WTC11 (cell line): ENCODE measurements around the gene UMODL1. TPM values are rescaled to one million over a fixed set of nuclear protein-coding genes. Genes with fewer than 3 reads are reported as not detected.

Experiments
- ATAC-seq: fragments of 200-7000 bp; cut with Tn5 transposase; 2 replicates; pipeline ENCODE4 v1.10.0; 2021; ENCODE audit warnings: mild to moderate bottlenecking, moderate library complexity
- CTCF ChIA-PET: fragments of 300-600 bp; sonication (Branson Sonifier 250); formaldehyde crosslinking; loops from one replicate; lab custom pipeline; 2021; ENCODE audit warnings: antibody characterized with exemption; lab: Charles Lee
- POLR2A ChIA-PET: fragments of 350-600 bp; sonication (Branson Sonifier 250); formaldehyde crosslinking; loops from one replicate; lab custom pipeline; 2021; ENCODE audit warnings: antibody characterized with exemption; lab: Charles Lee
- DNase-seq: peaks from one replicate; pipeline ENCODE4 v3.0.0; 2021; ENCODE audit warnings: low spot score
- H3K27ac Mint-ChIP-seq: 2 replicates; pipeline ENCODE4 v1.8.0; 2021; ENCODE audit warnings: mixed read lengths
- H3K27me3 Mint-ChIP-seq: 2 replicates; pipeline ENCODE4 v1.8.0; 2021; ENCODE audit warnings: low read depth, mild to moderate bottlenecking, moderate library complexity, mixed read lengths
- H3K36me3 Mint-ChIP-seq: 2 replicates; pipeline ENCODE4 v1.8.0; 2021; ENCODE audit warnings: mixed read lengths
- H3K4me1 Mint-ChIP-seq: 2 replicates; pipeline ENCODE4 v1.8.0; 2022; ENCODE audit warnings: mixed read lengths
- H3K4me3 Mint-ChIP-seq: 2 replicates; pipeline ENCODE4 v1.8.0; 2021; ENCODE audit warnings: mild to moderate bottlenecking, moderate library complexity, mixed read lengths
- H3K9me3 Mint-ChIP-seq: 2 replicates; pipeline ENCODE4 v1.8.0; 2021; ENCODE audit warnings: mixed read lengths
- CBFB ChIP-seq: sonication (generic); formaldehyde crosslinking; IDR thresholded peaks from 2 replicates; pipeline ENCODE4 v1.8.1; 2022; ENCODE audit warnings: mild to moderate bottlenecking, low read depth, missing genetic modification reagents
- ESRRA ChIP-seq: sonication (generic); formaldehyde crosslinking; IDR thresholded peaks from 2 replicates; pipeline ENCODE4 v1.8.1; 2022; ENCODE audit warnings: mild to moderate bottlenecking, missing genetic modification reagents, borderline replicate concordance
- FOXK1 ChIP-seq: sonication (generic); formaldehyde crosslinking; IDR thresholded peaks from 2 replicates; pipeline ENCODE4 v1.8.0; 2022; ENCODE audit warnings: mild to moderate bottlenecking, moderate library complexity, missing genetic modification reagents
- GABPB1 ChIP-seq: sonication (generic); formaldehyde crosslinking; IDR thresholded peaks from 2 replicates; pipeline ENCODE4 v1.8.1; 2023; ENCODE audit warnings: mild to moderate bottlenecking, missing genetic modification reagents
- NFATC4 ChIP-seq: fragments of 250-450 bp; sonication (Bioruptor Pico); IDR thresholded peaks from 2 replicates; pipeline ENCODE4 v1.9.0; 2021; ENCODE audit warnings: mild to moderate bottlenecking
- NR1H2 ChIP-seq: sonication (generic); formaldehyde crosslinking; IDR thresholded peaks from 2 replicates; pipeline ENCODE4 v1.9.0; 2021; ENCODE audit warnings: mild to moderate bottlenecking, moderate library complexity, missing genetic modification reagents
- NR3C1 ChIP-seq: sonication (generic); formaldehyde crosslinking; conservative IDR thresholded peaks from 2 replicates; pipeline ENCODE4 v1.8.1; 2023; ENCODE audit warnings: low read depth, mild to moderate bottlenecking, missing genetic modification reagents
- RORB ChIP-seq: fragments of 250-450 bp; sonication (Bioruptor Pico); IDR thresholded peaks from 2 replicates; pipeline ENCODE4 v1.9.0; 2021; ENCODE audit warnings: mild to moderate bottlenecking
- SMAD3 ChIP-seq: sonication (generic); formaldehyde crosslinking; IDR thresholded peaks from 2 replicates; pipeline ENCODE4 v1.8.0; 2022; ENCODE audit warnings: missing genetic modification reagents, mild to moderate bottlenecking, borderline replicate concordance
- TP53 ChIP-seq: sonication (generic); formaldehyde crosslinking; IDR thresholded peaks from 2 replicates; pipeline ENCODE4 v1.8.1; 2023; ENCODE audit warnings: mild to moderate bottlenecking, missing genetic modification reagents
- ZNF121 ChIP-seq: sonication (generic); formaldehyde crosslinking; IDR thresholded peaks from 2 replicates; pipeline ENCODE4 v1.8.0; 2023; ENCODE audit warnings: missing genetic modification reagents
- ZNF263 ChIP-seq: sonication (generic); formaldehyde crosslinking; IDR thresholded peaks from 2 replicates; pipeline ENCODE4 v1.8.1; 2022; ENCODE audit warnings: low read depth, mild to moderate bottlenecking, moderate library complexity, missing genetic modification reagents
- ZNF423 ChIP-seq: fragments of 250-450 bp; sonication (Bioruptor Pico); IDR thresholded peaks from 2 replicates; pipeline ENCODE4 v2.1.2; 2022; ENCODE audit warnings: mild to moderate bottlenecking, moderate library complexity
- total RNA-seq: library from RNA; stranded (reverse); gene quantifications from 3 replicates; pipeline ENCODE4 v1.2.3, GENCODE V29; 2021
- TF ChIP-seq, protein P1 (sequence below): sonication (generic); formaldehyde crosslinking; IDR thresholded peaks from 2 replicates; pipeline ENCODE4 v1.8.1; 2023; ENCODE audit warnings: mild to moderate bottlenecking, moderate library complexity, missing genetic modification reagents
- TF ChIP-seq, protein P2 (sequence below): sonication (generic); formaldehyde crosslinking; IDR thresholded peaks from 2 replicates; pipeline ENCODE4 v1.8.0; 2022; ENCODE audit warnings: missing genetic modification reagents
- TF ChIP-seq, protein P3 (sequence below): fragments of 250-450 bp; sonication (Bioruptor Pico); IDR thresholded peaks from 2 replicates; pipeline ENCODE4 v1.9.0; 2021; ENCODE audit warnings: mild to moderate bottlenecking
- TF ChIP-seq, protein P4 (sequence below): sonication (generic); formaldehyde crosslinking; IDR thresholded peaks from 2 replicates; pipeline ENCODE4 v1.8.0; 2023; ENCODE audit warnings: missing genetic modification reagents
- TF ChIP-seq, protein P5 (sequence below): sonication (generic); formaldehyde crosslinking; conservative IDR thresholded peaks from 2 replicates; pipeline ENCODE4 v1.8.1; 2022; ENCODE audit warnings: mild to moderate bottlenecking, missing genetic modification reagents
- TF ChIP-seq, protein P6 (sequence below): sonication (generic); formaldehyde crosslinking; IDR thresholded peaks from 2 replicates; pipeline ENCODE4 v1.8.0; 2022; ENCODE audit warnings: mild to moderate bottlenecking, missing genetic modification reagents
- TF ChIP-seq, protein P7 (sequence below): sonication (generic); formaldehyde crosslinking; IDR thresholded peaks from 2 replicates; pipeline ENCODE4 v1.8.1; 2023; ENCODE audit warnings: mild to moderate bottlenecking, missing genetic modification reagents, moderate library complexity
- TF ChIP-seq, protein P8 (sequence below): sonication (generic); formaldehyde crosslinking; IDR thresholded peaks from 2 replicates; pipeline ENCODE4 v1.8.0; 2022; ENCODE audit warnings: mild to moderate bottlenecking, missing genetic modification reagents

The UMODL1 gene
- total RNA-seq, 1 experiment from 2014 or later, result not detected

DNA sequence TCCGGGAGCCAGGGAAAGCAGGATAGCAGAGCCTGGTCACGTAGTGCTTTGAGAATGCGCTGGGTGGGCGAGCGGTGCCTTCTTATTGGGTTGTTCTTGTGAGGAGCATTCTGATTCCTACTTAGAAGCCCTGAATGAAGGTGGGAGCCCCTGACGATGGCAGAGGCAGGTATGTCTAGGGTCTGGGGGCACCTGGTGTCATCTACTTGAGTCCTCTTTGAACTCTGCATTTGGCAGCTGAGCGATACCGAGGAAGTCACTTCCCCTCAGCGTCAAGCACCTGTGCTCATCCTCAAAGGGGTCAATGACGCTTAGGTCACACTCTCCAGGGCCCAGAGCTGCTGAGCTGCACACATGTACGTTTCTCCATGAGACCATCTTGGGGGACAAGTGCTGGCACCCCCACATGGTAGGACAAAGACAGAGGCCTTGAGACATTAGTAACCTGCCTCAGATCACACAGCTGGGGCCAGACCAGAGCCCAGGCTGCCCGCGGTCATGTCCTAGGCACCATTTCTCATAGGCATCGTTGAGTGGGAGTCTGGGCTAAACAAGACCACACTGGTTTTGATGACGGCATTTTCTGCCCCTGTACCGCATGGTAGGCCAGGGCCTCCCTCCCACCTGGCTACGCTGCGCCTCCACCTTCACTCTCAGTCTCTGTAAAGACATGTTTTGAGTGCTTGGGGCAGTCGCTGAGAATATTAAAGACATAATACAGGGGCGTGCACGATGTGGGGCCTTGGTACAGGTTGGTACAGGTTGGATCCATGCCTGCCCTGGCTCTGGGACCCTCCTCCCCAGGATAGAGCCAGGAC is 78.7 kb downstream of the UMODL1 start (continued):
- TF ChIP-seq, protein P1, sequence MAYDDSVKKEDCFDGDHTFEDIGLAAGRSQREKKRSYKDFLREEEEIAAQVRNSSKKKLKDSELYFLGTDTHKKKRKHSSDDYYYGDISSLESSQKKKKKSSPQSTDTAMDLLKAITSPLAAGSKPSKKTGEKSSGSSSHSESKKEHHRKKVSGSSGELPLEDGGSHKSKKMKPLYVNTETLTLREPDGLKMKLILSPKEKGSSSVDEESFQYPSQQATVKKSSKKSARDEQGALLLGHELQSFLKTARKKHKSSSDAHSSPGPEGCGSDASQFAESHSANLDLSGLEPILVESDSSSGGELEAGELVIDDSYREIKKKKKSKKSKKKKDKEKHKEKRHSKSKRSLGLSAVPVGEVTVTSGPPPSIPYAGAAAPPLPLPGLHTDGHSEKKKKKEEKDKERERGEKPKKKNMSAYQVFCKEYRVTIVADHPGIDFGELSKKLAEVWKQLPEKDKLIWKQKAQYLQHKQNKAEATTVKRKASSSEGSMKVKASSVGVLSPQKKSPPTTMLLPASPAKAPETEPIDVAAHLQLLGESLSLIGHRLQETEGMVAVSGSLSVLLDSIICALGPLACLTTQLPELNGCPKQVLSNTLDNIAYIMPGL (CRISPR knock-in tag), result no peak
- TF ChIP-seq ESRRA (CRISPR knock-in tag) (no peak), FOXK1 (CRISPR knock-in tag) (no peak), CBFB (CRISPR knock-in tag) (no peak), GABPB1 (CRISPR knock-in tag) (no peak), ZNF263 (no peak)
- TF ChIP-seq, protein P2, sequence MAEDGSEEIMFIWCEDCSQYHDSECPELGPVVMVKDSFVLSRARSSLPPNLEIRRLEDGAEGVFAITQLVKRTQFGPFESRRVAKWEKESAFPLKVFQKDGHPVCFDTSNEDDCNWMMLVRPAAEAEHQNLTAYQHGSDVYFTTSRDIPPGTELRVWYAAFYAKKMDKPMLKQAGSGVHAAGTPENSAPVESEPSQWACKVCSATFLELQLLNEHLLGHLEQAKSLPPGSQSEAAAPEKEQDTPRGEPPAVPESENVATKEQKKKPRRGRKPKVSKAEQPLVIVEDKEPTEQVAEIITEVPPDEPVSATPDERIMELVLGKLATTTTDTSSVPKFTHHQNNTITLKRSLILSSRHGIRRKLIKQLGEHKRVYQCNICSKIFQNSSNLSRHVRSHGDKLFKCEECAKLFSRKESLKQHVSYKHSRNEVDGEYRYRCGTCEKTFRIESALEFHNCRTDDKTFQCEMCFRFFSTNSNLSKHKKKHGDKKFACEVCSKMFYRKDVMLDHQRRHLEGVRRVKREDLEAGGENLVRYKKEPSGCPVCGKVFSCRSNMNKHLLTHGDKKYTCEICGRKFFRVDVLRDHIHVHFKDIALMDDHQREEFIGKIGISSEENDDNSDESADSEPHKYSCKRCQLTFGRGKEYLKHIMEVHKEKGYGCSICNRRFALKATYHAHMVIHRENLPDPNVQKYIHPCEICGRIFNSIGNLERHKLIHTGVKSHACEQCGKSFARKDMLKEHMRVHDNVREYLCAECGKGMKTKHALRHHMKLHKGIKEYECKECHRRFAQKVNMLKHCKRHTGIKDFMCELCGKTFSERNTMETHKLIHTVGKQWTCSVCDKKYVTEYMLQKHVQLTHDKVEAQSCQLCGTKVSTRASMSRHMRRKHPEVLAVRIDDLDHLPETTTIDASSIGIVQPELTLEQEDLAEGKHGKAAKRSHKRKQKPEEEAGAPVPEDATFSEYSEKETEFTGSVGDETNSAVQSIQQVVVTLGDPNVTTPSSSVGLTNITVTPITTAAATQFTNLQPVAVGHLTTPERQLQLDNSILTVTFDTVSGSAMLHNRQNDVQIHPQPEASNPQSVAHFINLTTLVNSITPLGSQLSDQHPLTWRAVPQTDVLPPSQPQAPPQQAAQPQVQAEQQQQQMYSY (CRISPR knock-in tag), result no peak
- TF ChIP-seq, protein P3, sequence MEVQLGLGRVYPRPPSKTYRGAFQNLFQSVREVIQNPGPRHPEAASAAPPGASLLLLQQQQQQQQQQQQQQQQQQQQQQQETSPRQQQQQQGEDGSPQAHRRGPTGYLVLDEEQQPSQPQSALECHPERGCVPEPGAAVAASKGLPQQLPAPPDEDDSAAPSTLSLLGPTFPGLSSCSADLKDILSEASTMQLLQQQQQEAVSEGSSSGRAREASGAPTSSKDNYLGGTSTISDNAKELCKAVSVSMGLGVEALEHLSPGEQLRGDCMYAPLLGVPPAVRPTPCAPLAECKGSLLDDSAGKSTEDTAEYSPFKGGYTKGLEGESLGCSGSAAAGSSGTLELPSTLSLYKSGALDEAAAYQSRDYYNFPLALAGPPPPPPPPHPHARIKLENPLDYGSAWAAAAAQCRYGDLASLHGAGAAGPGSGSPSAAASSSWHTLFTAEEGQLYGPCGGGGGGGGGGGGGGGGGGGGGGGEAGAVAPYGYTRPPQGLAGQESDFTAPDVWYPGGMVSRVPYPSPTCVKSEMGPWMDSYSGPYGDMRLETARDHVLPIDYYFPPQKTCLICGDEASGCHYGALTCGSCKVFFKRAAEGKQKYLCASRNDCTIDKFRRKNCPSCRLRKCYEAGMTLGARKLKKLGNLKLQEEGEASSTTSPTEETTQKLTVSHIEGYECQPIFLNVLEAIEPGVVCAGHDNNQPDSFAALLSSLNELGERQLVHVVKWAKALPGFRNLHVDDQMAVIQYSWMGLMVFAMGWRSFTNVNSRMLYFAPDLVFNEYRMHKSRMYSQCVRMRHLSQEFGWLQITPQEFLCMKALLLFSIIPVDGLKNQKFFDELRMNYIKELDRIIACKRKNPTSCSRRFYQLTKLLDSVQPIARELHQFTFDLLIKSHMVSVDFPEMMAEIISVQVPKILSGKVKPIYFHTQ (CRISPR knock-in tag), result no peak
- TF ChIP-seq, protein P4, sequence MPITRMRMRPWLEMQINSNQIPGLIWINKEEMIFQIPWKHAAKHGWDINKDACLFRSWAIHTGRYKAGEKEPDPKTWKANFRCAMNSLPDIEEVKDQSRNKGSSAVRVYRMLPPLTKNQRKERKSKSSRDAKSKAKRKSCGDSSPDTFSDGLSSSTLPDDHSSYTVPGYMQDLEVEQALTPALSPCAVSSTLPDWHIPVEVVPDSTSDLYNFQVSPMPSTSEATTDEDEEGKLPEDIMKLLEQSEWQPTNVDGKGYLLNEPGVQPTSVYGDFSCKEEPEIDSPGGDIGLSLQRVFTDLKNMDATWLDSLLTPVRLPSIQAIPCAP (CRISPR knock-in tag), result no peak

DNA sequence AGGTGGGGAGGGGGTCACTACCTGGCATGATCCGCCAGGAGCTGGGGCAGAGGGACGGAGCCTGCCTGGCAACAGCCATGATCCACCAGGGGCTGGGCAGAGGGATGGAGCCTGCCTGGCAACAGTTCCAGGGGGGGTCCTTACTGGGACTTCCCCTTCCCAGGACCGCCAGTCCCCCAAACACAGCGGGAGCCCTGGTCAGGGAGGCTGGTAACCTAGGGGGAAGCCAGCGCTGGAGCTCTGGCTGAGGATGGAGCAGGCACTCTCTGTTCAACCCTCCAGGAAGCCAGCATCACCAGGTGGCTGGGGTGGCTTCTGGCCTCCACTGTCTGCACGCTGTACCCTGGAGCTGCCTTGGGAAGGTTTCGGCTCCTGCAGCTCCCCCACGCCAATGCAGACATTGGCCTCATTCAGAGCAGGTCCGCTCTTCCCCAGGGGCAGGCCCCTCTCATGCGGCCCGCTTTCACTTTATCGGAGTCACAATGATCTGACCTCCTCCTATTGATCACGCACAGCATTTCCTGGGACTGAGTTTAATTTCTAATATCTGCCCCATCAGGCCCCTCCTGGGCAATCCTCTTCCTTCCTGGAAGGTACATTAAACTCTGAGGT is 79.5 kb downstream of the UMODL1 start:
- TF ChIP-seq, protein P5, sequence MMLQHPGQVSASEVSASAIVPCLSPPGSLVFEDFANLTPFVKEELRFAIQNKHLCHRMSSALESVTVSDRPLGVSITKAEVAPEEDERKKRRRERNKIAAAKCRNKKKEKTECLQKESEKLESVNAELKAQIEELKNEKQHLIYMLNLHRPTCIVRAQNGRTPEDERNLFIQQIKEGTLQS (CRISPR knock-in tag), result no peak
- TF ChIP-seq CBFB (CRISPR knock-in tag) (no peak), TP53 (no peak), ESRRA (CRISPR knock-in tag) (no peak), NFATC4 (CRISPR knock-in tag) (no peak), SMAD3 (no peak), NR3C1 (CRISPR knock-in tag) (no peak), ZNF121 (CRISPR knock-in tag) (no peak), ZNF263 (no peak), NR1H2 (CRISPR knock-in tag) (no peak), ZNF423 (CRISPR knock-in tag) (no peak), RORB (no peak)
- TF ChIP-seq, protein P6, sequence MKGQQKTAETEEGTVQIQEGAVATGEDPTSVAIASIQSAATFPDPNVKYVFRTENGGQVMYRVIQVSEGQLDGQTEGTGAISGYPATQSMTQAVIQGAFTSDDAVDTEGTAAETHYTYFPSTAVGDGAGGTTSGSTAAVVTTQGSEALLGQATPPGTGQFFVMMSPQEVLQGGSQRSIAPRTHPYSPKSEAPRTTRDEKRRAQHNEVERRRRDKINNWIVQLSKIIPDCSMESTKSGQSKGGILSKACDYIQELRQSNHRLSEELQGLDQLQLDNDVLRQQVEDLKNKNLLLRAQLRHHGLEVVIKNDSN (CRISPR knock-in tag), result no peak
- TF ChIP-seq, protein P7, sequence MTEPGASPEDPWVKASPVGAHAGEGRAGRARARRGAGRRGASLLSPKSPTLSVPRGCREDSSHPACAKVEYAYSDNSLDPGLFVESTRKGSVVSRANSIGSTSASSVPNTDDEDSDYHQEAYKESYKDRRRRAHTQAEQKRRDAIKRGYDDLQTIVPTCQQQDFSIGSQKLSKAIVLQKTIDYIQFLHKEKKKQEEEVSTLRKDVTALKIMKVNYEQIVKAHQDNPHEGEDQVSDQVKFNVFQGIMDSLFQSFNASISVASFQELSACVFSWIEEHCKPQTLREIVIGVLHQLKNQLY (CRISPR knock-in tag), result no peak
- TF ChIP-seq, protein P8, sequence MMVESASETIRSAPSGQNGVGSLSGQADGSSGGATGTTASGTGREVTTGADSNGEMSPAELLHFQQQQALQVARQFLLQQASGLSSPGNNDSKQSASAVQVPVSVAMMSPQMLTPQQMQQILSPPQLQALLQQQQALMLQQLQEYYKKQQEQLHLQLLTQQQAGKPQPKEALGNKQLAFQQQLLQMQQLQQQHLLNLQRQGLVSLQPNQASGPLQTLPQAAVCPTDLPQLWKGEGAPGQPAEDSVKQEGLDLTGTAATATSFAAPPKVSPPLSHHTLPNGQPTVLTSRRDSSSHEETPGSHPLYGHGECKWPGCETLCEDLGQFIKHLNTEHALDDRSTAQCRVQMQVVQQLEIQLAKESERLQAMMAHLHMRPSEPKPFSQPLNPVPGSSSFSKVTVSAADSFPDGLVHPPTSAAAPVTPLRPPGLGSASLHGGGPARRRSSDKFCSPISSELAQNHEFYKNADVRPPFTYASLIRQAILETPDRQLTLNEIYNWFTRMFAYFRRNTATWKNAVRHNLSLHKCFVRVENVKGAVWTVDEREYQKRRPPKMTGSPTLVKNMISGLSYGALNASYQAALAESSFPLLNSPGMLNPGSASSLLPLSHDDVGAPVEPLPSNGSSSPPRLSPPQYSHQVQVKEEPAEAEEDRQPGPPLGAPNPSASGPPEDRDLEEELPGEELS, result no peak
- TF ChIP-seq, all 79 proteins: peak for 0
- POLR2A ChIA-PET, result interaction anchor here (0.6 kb wide), 1 partner anchor 9 kb away, joined by 3 read pairs; no protein-coding TSS in a partner anchor
- Mint-ChIP-seq H3K27me3 (no peaks in the 10 kb centered on the region), H3K36me3 (no peaks in the 10 kb centered on the region), H3K4me1 (no peaks in the 10 kb centered on the region), H3K4me3 (no peak overlapping the region), H3K9me3 (no peaks in the 10 kb centered on the region), H3K27ac (no peak overlapping the region)
- no peak for DNase-seq
- no peak for ATAC-seq
- CTCF ChIA-PET, result interaction anchor here (0.9 to 1.3 kb wide), 2 partner anchors 108 to 159 kb away, joined by 5 to 7 read pairs; no protein-coding TSS in a partner anchor
